IPS-20b (cell line): ENCODE measurements around the gene SMAD4.
A peak's percentile ranks its signal among the peaks of the same experiment; 100 is the strongest.

Experiments
- H3K27ac ChIP-seq: one replicate; pipeline ENCODE4 v1.5.1; 2013; ENCODE audit warnings: low read length
- H3K27me3 ChIP-seq: 2 replicates; pipeline ENCODE4 v1.6.1; 2013; ENCODE audit warnings: mild to moderate bottlenecking, low read length, inconsistent platforms; ENCODE audit not compliant: insufficient read depth
- H3K36me3 ChIP-seq: 2 replicates; pipeline ENCODE4 v1.6.1; 2013; ENCODE audit warnings: low read depth, mild to moderate bottlenecking, inconsistent platforms, low read length, moderate library complexity; ENCODE audit not compliant: insufficient read depth
- H3K4me1 ChIP-seq: 2 replicates; pipeline ENCODE4 v1.6.1; 2013; ENCODE audit warnings: mild to moderate bottlenecking, control low read depth, inconsistent platforms, low read length, moderate library complexity; ENCODE audit not compliant: insufficient read depth
- H3K4me3 ChIP-seq: 2 replicates; pipeline ENCODE4 v1.5.1; 2013; ENCODE audit warnings: mild to moderate bottlenecking, low read length, inconsistent platforms
- H3K9ac ChIP-seq: 2 replicates; pipeline ENCODE4 v1.6.1; 2013; ENCODE audit warnings: low read depth, mild to moderate bottlenecking, inconsistent platforms, low read length, moderate library complexity
- H3K9me3 ChIP-seq: 2 replicates; pipeline ENCODE4 v1.6.1; 2013; ENCODE audit warnings: mild to moderate bottlenecking, low read depth, low read length, inconsistent platforms; ENCODE audit not compliant: insufficient read depth

Gene SMAD4

GRCh38 chr18:51006948-51007789 lies 22.8 kb upstream of the SMAD4 start:
- H3K27me3 ChIP-seq = no peaks in the 10 kb centered on the region
- H3K27ac ChIP-seq = no peak overlapping the region
- no peaks in the 10 kb centered on the region for H3K9me3 ChIP-seq
- no peak overlapping the region for H3K4me3 ChIP-seq
- no peaks in the 10 kb centered on the region for H3K36me3 ChIP-seq
- no peak overlapping the region for H3K9ac ChIP-seq
- H3K4me1 ChIP-seq = peaks cover 4% of the 10 kb centered on the region; the same call in 1 of the 2 replicates

DNA sequence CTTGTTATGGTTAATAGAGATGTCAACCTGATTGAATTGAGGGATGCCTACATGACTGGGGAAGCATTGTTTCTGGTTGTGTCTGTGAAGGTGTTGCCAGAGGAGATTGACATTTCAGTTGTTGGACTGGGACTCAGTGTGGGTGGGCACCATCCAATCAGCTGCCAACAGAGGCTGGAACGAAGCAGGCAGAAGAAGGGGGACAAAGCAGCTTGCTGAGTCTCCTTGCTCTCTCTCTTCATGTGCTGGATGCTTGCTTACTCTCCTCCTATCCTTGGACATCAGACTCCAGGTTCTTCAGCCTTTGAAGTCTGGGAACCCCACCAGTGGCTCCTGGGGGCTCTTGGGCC lies 22.2 kb upstream of the SMAD4 start:
- H3K4me3 ChIP-seq = no peak overlapping the region
- H3K9ac ChIP-seq = no peak overlapping the region
- H3K9me3 ChIP-seq = no peaks in the 10 kb centered on the region
- peaks cover 4% of the 10 kb centered on the region; the same call in 1 of the 2 replicates for H3K4me1 ChIP-seq
- no peaks in the 10 kb centered on the region for H3K36me3 ChIP-seq
- no peaks in the 10 kb centered on the region for H3K27me3 ChIP-seq
- no peak overlapping the region for H3K27ac ChIP-seq

GRCh38 chr18:51009072-51009471 lies 20.9 kb upstream of the SMAD4 start:
- H3K4me1 ChIP-seq = peaks cover 4% of the 10 kb centered on the region; the same call in 1 of the 2 replicates
- H3K9me3 ChIP-seq = no peaks in the 10 kb centered on the region
- H3K9ac ChIP-seq = no peak overlapping the region
- H3K4me3 ChIP-seq = no peak overlapping the region
- no peaks in the 10 kb centered on the region for H3K27me3 ChIP-seq
- no peak overlapping the region for H3K27ac ChIP-seq
- no peaks in the 10 kb centered on the region for H3K36me3 ChIP-seq

DNA sequence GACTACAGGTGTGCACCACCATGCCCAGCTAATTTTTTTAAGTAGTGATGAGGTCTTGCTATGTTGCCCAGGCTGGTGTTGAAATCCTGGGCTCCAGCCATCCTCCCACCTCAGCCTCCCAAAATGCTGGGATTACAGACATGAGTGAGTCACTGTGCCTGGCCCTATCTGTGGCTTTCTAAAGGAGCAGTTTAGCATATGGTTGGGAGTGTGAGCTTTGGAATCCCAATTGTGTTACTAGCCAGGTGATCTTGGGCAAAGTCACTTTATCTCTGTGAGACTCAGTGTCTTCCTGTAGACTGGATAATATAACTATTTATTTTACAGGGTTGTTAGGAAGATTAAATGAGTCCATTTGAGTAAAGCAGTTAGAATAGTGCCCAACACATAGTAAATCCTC lies 19.8 kb upstream of the SMAD4 start:
- Histone ChIP-seq H3K9me3 (no peaks in the 10 kb centered on the region; the same call in 1 of the 2 replicates), H3K4me3 (no peak overlapping the region), H3K27me3 (no peaks in the 10 kb centered on the region), H3K4me1 (peaks cover 4% of the 10 kb centered on the region; the same call in 1 of the 2 replicates), H3K36me3 (no peaks in the 10 kb centered on the region), H3K9ac (no peak overlapping the region), H3K27ac (no peak overlapping the region)

GRCh38 chr18:51011709-51012108 lies 18.3 kb upstream of the SMAD4 start:
- H3K27ac ChIP-seq = no peak overlapping the region
- peaks cover 5% of the 10 kb centered on the region for H3K4me1 ChIP-seq
- no peak overlapping the region for H3K9ac ChIP-seq
- no peaks in the 10 kb centered on the region; the same call in 1 of the 2 replicates for H3K9me3 ChIP-seq
- H3K27me3 ChIP-seq = no peaks in the 10 kb centered on the region
- H3K36me3 ChIP-seq = no peaks in the 10 kb centered on the region
- no peak overlapping the region for H3K4me3 ChIP-seq

DNA sequence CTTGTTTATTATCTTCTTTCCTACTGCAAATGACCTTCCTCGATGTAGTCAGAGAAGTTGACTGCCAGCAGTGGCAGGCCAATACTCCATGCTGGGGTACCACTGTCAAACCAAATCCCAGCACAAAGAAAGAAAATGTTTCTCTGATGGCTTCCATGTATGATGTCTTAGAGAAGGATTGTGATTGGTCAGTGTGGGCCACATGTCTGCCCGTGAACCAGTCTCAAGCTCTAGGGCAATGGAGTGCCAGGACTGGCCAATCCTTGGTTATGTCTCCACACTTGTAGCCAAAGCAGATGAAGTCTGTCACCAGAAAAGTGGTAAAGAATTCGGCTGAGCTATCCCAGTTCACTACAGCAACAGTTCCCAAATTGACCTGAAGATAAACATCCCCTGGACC lies 17.6 kb upstream of the SMAD4 start:
- no peaks in the 10 kb centered on the region; the same call in 1 of the 2 replicates for H3K9me3 ChIP-seq
- H3K27ac ChIP-seq = no peak overlapping the region
- no peaks in the 10 kb centered on the region for H3K36me3 ChIP-seq
- peaks cover 6% of the 10 kb centered on the region for H3K4me1 ChIP-seq
- no peak overlapping the region for H3K4me3 ChIP-seq
- no peak overlapping the region for H3K9ac ChIP-seq
- no peaks in the 10 kb centered on the region for H3K27me3 ChIP-seq

GRCh38 chr18:51013259-51013658 lies 16.8 kb upstream of the SMAD4 start:
- Histone ChIP-seq H3K36me3 (no peaks in the 10 kb centered on the region), H3K27ac (no peak overlapping the region), H3K9ac (no peak overlapping the region), H3K9me3 (no peaks in the 10 kb centered on the region; the same call in 1 of the 2 replicates), H3K27me3 (no peaks in the 10 kb centered on the region), H3K4me1 (peaks cover 11% of the 10 kb centered on the region), H3K4me3 (no peak overlapping the region)

- H3K36me3 ChIP-seq = no peaks in the 10 kb centered on the region; the same call in 1 of the 2 replicates
Observed at GRCh38 chr18:51017140-51017879, 12.7 kb upstream of the SMAD4 start.

GRCh38 chr18:51020536-51020935 lies 9.5 kb upstream of the SMAD4 start:
- H3K9me3 ChIP-seq = no peaks in the 10 kb centered on the region
- no peak overlapping the region for H3K27ac ChIP-seq
- no peaks in the 10 kb centered on the region for H3K27me3 ChIP-seq
- no peaks in the 10 kb centered on the region; the same call in none of the 2 replicates for H3K36me3 ChIP-seq
- no peak overlapping the region for H3K4me3 ChIP-seq
- H3K9ac ChIP-seq = no peak overlapping the region
- peaks cover 11% of the 10 kb centered on the region for H3K4me1 ChIP-seq

More at GRCh38 chr18:51017140-51017879, 12.7 kb upstream of the SMAD4 start:
- H3K9ac ChIP-seq = peak overlapping the region; percentile 45; the same call in 1 of the 2 replicates
- peaks cover 11% of the 10 kb centered on the region for H3K4me1 ChIP-seq
- H3K27ac ChIP-seq = peak overlapping the region; percentile 51
- H3K27me3 ChIP-seq = no peaks in the 10 kb centered on the region
- H3K4me3 ChIP-seq = no peak overlapping the region; the same call in 1 of the 2 replicates
- no peaks in the 10 kb centered on the region; the same call in 1 of the 2 replicates for H3K9me3 ChIP-seq

DNA sequence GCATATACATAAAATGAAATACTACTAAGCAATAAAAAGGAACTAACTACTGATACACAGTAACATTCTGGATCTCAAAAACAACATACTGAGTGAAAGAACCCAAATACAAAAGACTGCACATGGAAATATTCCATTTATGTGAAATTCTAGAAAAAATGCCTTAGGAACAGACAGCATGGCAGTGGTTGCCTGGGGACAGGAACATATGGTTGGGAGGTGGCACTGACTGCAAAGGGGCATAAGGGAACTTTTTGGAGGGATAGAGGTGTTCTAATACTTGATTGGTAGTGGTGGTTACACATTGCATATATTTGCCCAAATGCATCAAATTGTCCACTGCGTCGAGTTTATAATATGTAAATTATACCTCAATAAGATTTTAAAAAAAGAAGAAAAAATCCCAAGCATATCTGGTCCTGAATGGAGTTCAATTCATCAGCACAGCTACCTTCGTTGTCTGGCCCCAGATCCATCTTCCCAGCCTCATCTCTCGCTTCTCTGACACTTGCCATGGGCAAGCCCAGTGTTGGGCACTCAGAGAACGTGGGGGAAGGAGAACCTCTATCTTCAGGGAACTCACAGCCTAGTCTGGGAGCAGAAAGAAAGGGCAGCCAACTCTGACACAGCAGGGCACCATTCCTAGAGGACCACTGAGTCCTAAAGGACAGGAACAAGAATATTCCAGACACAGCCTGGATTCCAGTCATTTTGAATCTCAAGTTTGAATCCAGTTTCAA lies 8.6 kb upstream of the SMAD4 start:
- Histone ChIP-seq H3K9ac (no peak overlapping the region), H3K36me3 (peaks cover 8% of the 10 kb centered on the region), H3K27me3 (no peaks in the 10 kb centered on the region), H3K4me1 (peaks cover 11% of the 10 kb centered on the region), H3K27ac (no peak overlapping the region), H3K9me3 (no peaks in the 10 kb centered on the region), H3K4me3 (no peak overlapping the region)

DNA sequence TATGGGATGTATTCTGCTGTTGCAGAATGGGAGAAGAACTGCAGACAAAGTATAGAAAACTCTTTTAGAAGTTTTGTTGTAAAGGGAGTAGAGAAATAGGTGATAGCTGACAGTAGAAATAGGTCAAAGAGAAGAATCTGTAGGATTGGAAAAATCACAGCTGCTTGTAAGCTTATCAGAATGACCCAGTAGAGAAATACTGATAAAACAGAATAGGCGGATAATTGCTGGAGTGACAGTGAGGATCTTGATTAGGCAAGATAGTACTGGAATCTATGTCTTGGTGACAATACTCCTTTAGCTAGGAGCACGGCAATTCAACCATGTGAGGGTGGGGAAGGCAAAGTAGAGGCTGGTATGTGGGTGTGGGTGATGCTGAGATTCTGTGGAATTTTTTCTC lies 4.5 kb upstream of the SMAD4 start:
- Histone ChIP-seq H3K4me1 (peaks cover 18% of the 10 kb centered on the region), H3K9me3 (no peaks in the 10 kb centered on the region), H3K9ac (no peak overlapping the region), H3K27ac (no peak overlapping the region), H3K36me3 (peaks cover 8% of the 10 kb centered on the region), H3K27me3 (no peaks in the 10 kb centered on the region), H3K4me3 (no peak overlapping the region)
